ENCODE measurements around the gene CDC42. TPM values are rescaled to one million over a fixed set of nuclear protein-coding genes. Genes with fewer than 3 reads are reported as not detected.

Gene CDC42
- total and polyA plus RNA-seq, 10 of the 15 experiments (the other 5 are each of a cell fraction or from before 2014, with no cell fraction given): 184 to 479 (median 326) TPM

GRCh38 chr1:22053017-22053860 is 730 bp downstream of the CDC42 start (continued):
- no peak for TF ChIP-seq MTA2 (IDR thresholded peaks at IDR 0.05; ENCODE audit: low read depth)
- TF ChIP-seq EED (IDR thresholded peaks at IDR 0.05; ENCODE audit: low read depth): 0 out of 2 replicates have a peak, but pooled peaks have one; percentile 12
- no peak for TF ChIP-seq SMAD1 (IDR thresholded peaks at IDR 0.05; ENCODE audit: low read depth, partially characterized antibody)
- no peak for TF ChIP-seq CUX1 (IDR thresholded peaks at IDR 0.05; ENCODE audit: insufficient replicate concordance, low read depth, low read length)
- TF ChIP-seq ZSCAN29 (IDR thresholded peaks at IDR 0.05): no peak
- TF ChIP-seq HDGF (IDR thresholded peaks at IDR 0.05): peak; percentile 44; the same call in 1 of the 2 replicates
- no peak for TF ChIP-seq E4F1 (IDR thresholded peaks at IDR 0.05; ENCODE audit: borderline replicate concordance, partially characterized antibody)
- TF ChIP-seq NBN (IDR thresholded peaks at IDR 0.05): peak; percentile 33; the same call in 1 of the 2 replicates
- 0 out of 2 replicates have a peak, but pooled peaks have one; percentile 44 for TF ChIP-seq NKRF (conservative IDR thresholded peaks at IDR 0.05)
- peak; percentile 59 for TF ChIP-seq YY1 (IDR thresholded peaks at IDR 0.05; ENCODE audit: low read depth, low read length)
- no peak for TF ChIP-seq EZH2 (IDR thresholded peaks at IDR 0.05; ENCODE audit: borderline replicate concordance, control insufficient read depth, low read depth, low read length)
- peak; percentile 54; the same call in 1 of the 2 replicates for TF ChIP-seq ATF2 (IDR thresholded peaks at IDR 0.05; ENCODE audit: low read length)
- no peak for TF ChIP-seq MYB (IDR thresholded peaks at IDR 0.05; ENCODE audit: borderline replicate concordance, low read depth, low read length)
- TF ChIP-seq ZNF207 (IDR thresholded peaks at IDR 0.05; ENCODE audit: borderline replicate concordance): no peak
- TF ChIP-seq SMC3 (IDR thresholded peaks at IDR 0.05; ENCODE audit: borderline replicate concordance, low read length): no peak

Measured in GM12878 (cell line).